GM21423 (cell line): ENCODE data around the gene CLDND2.
"Not testable (repeated sequence)": the region's sequence is repeated elsewhere in the genome, so short reads cannot be mapped to it uniquely, and the experiment has no call there.

ENCODE experiments used
- ATAC-seq: cut with Tn5 transposase; IDR thresholded peaks from one replicate; pipeline ENCODE4 v1.9.1; 2021; ENCODE audit warnings: mild to moderate bottlenecking, moderate library complexity; ENCODE audit not compliant: unreplicated experiment

Gene CLDND2

DNA sequence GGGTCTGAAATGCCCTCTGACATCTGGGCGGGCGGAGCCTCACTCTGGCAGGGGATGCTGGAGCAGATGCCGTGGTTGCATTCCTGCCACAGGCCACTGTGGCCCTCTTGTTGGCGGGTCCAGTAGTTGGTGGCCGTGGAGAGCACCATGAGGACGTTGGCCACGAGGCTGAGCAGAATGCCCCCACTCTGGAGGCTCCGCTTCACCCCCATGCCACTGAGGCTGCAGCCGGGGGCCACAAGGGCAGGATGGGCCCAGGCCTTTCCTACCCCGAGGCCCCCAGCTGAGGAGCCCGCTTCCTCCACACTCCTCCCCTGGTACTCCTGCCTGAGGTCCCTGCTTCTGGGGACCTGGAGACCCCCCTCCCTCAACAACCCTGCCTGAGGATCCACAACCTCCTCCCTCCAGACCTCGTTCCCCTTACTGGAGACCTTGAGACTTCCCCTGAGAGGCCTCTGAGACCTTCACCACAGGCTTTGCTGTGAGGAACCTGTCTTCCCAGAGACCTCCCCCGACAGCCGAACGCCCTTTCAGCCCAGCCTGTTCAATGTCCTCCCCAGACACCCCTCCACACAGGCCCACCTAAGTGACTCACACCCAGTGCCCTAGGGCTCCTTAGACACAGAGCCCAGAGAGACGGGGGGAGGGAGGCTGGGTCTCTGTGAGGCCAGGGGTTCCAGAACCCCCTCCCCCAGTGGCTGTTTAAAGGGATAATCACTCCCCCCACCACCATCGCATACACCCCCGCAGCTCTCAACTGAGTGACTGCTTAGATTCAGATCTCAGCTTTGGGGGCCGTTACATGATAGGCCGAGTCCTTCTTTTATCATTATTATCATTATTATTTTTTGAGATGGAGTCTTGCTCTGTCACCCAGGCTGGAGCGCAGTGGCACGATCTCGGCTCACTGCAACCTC is at the start of gene CLDND2:
Gene CLDND2 (minus strand): TSS at position 638 of the 917 bp plus-strand sequence. CDS start 426 bp downstream, at position 212.
- ATAC-seq, result no peak

GRCh38 chr19:51417810-51418157 is 49.0 kb upstream of the CLDND2 start:
- peak; percentile 40 for ATAC-seq

GRCh38 chr19:51417107-51417809 is 48.5 kb upstream of the CLDND2 start, which contains the start of gene SIGLEC10:
SIGLEC10 (minus strand) TSS chr19:51417642; CDS start chr19:51417581, 61 bp downstream.
- peak; percentile 66 for ATAC-seq

DNA sequence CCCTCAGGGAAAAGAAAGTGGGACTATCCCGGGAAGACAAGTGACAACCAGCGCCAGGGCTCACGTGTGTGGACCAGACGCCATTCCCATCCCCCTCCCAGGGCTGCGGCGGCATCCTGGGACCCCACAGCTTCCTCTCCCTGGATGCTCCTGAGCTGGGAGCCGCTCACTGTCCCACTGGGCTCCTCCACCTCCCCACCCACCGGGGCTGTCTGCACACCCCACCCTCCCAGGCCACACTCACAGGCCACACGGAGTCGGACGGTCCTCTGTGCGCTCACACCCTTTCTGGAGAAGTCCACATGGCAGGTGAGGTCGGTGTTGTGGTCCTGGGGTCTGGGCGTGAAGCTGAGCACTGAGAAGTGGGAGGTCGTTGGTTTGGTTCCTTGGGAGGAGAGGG is 47.6 kb upstream of the CLDND2 start:
- ATAC-seq, result not testable (repeated sequence)

DNA sequence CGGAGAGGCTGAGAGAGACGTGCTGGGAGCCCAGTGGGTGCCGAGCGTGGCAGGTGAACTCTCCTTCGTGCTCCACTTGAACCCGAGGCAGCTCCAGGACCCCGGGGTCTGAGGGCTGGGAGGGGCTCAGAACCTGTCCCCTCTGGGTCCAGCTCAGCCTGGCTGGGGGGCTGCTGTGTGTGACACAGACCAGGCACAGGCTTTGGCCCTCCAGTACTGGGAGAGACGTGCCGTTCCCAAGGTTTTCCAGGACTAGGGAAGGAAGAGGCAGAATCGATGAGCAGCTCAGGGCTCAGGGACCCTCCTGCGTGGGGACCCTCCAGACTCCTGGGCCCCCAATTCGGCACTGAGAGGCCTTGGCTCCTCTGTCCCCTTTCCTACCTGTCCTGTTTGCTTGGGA is 46.4 kb upstream of the CLDND2 start:
- ATAC-seq, result no peak

GRCh38 chr19:51410950-51411748 is 42.3 kb upstream of the CLDND2 start:
- ATAC-seq, result no peak

DNA sequence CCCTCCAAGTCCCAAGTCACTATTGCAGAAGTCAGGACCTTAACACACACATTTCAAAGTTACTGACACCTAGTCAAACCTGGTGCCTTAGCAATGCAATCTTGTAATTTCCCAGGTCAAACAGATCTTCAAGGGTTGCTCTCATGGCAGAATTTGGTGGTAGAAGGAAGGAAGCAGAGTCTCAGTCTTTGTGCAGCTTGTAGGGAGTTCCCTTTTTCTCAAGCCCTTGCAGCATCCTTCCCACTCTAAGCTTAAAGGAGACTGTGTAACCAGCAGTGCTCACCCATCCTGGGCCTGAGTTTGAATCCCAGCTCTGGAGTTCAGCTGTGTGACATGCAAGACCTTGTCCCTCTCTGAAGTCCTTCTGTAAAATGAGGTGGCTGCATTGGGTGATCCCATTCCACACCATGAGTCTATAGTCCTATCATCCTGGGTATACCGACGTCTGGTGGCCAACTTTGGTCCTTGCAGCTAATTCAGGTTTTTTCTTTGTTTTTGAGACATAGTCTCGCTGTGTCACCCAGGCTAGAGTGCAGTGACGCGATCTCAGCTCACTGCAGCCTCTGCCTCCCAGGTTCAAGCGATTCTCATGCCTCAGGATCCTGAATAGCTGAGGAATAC is 38.8 kb upstream of the CLDND2 start:
- ATAC-seq, result no peak

DNA sequence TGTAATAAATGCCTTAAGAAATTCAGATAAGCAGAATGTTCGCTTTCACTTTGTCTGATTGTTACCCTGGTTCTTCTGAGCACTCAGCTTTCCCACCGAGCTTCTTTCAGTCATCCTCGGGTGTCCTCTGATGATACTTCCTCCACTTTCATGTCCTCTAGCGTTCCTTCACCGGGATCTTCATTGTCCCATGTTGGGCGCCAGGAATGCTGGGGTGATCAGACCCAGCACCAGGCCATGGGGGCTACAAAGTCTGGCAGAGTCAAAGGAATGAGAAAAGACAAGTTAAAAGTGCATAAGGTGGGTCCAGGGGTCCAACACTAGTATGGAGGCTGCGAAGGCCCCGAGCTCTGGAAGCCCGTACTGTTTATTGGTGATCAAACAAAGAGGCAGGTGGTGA is 33.3 kb upstream of the CLDND2 start:
- no peak for ATAC-seq

DNA sequence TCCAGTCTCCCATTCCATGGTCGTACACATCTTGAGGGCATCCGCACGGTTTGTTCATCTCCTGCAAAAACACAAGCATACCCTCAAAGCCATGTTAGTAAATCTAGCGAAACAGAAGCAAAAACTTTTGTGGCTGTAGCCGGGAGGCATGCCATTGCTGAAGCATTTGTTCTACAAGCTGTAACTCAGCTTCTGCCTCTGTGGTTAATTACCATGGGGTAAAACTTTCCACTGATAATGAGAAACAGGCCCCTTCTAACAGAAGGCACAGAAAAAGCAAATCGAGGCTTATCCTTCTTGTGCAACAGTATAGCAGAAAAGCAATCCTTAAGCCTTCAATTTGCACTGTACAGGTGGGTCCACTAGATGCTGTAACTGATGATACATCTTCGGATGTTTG is 31.1 kb upstream of the CLDND2 start:
- not testable (repeated sequence) for ATAC-seq

- no peak for ATAC-seq
These were observed 30.4 kb upstream of the CLDND2 start for GRCh38 chr19:51399231-51399630.

- ATAC-seq, result no peak
These were observed 29.4 kb upstream of the CLDND2 start for GRCh38 chr19:51398096-51398704.

- ATAC-seq, result not testable (repeated sequence)
These were observed 28.6 kb upstream of the CLDND2 start for GRCh38 chr19:51397453-51397852.

DNA sequence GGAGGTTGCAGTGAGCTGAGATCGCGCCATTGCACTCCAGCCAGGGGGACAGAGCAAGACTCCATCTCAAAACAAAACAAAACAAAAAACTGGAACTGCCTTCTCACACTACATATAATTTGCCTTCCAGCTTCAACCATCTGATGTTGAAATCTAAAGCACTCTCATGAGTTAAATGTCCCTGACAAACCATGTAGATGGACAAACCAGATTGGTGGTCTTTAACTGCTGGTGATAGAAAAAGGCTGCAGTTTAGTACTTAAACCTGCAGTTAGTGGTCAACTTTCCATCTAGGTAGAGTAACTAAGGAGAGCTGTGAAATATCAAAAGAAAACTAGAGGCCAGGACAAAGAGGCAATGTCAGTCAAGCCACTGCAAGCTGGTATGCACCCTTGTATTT is 27.4 kb upstream of the CLDND2 start:
- ATAC-seq, result no peak

- ATAC-seq, result peak; percentile 87
These were observed 25.4 kb upstream of the CLDND2 start for GRCh38 chr19:51394050-51394836.

GRCh38 chr19:51392701-51393100 is 23.9 kb upstream of the CLDND2 start:
- no peak for ATAC-seq

- no peak for ATAC-seq
These were observed 22.3 kb upstream of the CLDND2 start for GRCh38 chr19:51391073-51391611.

- ATAC-seq, result no peak
These were observed 20.3 kb upstream of the CLDND2 start for GRCh38 chr19:51389143-51389542.

GRCh38 chr19:51387924-51388389 is 19.2 kb upstream of the CLDND2 start, which contains the start of gene LIM2:
LIM2 (minus strand) TSS chr19:51387974; CDS start chr19:51387443, 531 bp downstream.
- ATAC-seq, result no peak
